Dermis blood vessel endothelial cell (primary cell): ENCODE data around the gene KLF12. TPM values are rescaled to one million over a fixed set of nuclear protein-coding genes. Genes with fewer than 3 reads are reported as not detected.
A peak's percentile ranks its signal among the peaks of the same experiment; 100 is the strongest.

Experiments
- DNase-seq: peaks from one replicate; pipeline ENCODE4 v3.0.0; 2010
- total RNA-seq: library from RNA; depleted of rRNA; stranded (reverse); fragments of >200 nt; gene quantifications from 2 replicates; pipeline ENCODE4 v1.2.3, GENCODE V29; 2014

The KLF12 gene
- total RNA-seq = 4.8 and 11.6 TPM in 2 replicates

DNA sequence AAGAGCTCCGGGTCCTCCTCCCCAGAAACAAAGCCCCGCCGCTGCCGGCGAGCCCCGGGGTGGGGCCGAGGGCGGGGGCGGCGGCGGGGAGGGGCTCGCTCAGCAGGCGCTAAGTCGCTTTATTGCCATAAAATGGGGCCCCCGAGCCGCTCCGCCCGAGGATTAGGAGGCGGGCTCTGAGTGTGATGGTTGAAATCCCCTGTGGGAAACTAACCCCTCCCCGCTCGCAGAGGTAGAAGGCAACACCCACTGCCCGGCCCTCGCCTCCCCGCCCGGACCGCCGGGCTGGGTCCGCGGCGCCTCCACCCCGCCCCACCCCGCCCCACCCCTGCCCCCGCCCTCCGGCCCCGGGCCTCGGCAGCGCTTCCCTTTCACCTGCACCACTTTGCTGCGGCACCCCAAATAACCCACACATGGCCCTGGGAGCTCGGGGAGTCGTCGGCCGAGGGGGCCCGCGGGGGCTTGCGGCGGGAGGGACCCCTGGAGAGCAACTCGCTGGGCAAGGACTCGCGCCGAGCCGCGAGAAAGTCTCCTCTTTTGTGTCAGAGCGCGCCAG, at the start of gene KLF12:
Gene KLF12, minus strand, starts transcription at position 184 of the 556 bp plus-strand sequence.
- peak; percentile 90 for DNase-seq

DNA sequence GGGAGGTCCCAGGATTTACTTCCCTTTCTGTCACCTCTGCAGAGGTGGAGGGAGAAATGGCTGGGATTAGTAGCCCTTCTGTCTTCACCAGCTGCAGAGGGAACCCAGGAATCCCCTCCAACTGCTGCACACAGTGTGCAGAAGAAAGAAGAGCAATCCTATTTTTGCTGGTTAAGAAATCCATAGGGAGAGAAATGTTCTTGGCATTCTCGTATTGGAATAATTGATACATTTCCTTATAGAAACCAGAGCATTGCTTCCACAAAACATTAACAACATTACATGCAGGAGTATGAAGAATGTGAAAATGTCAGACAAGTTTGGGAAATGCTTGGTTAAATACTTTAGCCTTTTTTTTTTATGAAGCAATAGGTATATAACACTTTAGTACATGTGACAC, 48.3 kb upstream of the KLF12 start:
- DNase-seq = no peak

DNA sequence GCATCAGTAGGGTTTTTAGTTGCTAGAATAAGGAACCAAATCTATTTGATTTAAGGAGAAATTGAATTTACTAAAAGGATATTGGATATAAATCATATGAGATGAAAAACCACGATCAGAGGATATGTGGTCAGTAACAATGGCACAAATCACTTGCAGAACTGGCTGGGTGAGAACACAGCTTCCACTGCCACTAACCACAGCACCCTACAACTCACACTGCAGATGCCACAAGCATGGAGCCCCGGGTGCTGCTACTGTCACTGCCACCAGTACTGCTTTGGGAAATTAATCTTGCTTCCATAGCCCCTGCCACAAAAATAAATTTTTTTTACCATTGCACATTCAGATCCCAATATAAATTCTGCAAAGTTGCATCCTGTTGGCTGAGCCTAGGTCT, 40.6 kb upstream of the KLF12 start:
- DNase-seq = no peak

DNA sequence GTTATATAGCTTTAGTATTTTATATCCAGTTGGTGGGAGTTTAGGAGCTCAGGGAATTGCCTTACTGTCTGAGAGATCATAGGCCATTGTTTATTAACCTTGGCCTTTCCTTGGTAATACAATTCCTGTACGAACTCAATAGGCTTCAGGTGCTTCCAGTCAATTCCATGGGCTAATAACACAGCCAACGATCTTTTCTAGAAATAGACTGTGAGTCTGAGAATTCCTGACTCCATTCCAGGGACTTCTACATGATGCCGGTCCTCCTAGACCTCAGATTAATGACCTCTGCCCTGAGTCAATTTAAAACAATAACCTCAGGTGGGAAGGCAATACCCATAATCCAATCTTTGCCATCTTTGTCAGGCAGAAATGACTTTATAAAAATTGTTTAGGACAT, 39.6 kb upstream of the KLF12 start:
- DNase-seq = no peak

DNA sequence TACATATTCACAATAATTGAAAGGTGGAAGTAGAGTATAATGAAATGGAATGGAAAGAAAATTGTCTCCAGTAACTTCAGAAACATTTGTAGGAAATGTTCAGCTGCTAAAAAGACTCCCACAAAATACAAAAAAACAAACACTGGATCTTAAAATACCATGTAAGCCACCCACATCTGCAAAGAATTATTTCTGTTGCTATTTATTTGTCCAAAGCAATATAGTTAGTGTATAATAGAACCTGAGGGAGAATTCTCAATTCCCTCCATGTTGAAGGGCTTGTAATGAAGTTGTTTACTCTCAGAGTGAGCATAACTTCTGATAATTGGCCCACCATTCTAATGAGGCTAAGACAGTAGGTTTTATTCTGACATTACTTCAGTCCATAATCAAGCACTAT, 37.4 kb upstream of the KLF12 start:
- no peak for DNase-seq

DNA sequence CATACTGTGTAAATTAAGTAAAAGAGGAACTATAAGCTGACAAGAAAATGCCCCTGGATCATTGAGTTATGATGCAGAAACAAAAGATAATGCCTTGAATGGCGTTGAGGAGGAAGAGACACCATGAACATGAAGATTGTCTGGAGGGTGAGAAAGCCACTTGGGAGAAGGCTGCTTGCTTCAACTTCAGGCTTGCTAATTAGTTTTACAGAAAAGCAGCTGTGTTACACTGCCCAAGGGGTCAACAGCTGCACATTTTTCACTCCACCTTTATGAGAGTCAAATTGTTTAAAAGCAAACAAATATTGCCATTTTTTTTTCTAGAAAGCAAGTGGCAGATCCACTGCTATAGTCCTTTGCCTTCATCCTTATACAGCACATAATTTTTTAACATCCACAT, 35.5 kb upstream of the KLF12 start:
- no peak for DNase-seq

DNA sequence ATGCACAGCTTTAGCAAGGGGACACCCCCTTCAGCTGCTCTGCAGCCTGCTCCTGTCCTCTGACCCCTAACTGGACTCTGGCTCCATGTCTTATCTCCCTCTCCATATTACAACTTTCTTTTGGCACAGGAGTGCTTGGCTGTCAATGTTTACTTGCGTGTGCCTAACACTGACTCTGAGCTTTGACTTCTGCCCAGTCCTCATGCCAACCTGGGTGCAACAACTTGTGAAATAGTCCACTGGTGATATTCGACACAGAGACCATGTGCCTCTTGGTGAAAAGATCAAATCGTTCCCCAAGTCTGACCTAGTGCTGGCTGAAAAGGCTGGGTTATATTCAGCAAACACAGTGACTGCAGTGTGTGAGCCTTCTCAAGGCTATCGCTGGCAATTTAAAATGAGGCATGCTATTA, 34.1 kb upstream of the KLF12 start:
- DNase-seq = no peak

DNA sequence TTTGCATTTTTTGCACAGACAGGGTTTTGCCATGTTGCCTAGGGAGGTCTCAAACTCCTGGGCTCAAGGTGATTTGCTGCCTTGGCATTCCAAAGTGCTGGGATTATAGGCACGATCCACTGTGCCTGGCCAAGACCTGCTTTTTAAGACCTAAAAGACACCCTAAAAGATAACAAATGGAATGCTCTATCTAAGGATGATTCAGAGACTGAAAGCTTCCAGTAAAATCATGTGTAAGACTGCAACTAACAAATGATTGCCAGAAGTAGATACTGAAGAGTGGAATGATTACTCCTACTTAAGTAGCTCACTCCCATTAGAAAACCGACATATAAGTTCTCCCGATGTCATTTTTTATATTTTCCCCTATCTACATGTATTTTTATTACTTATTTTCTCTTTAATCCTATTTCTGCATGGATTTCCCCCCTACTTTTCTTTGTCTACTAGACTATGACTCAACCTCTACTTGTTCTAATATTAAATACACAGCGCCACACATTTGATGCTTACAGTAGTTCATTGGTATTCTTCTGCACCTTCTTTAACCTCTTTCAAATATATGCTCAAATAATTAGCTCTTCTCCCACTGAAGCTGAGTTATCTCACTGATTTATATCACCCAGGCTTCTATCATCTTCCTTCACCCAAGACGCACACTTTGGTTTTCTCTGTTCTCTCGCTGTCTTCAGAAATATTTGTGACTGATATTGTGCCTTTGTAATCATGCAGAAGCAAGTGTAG, 32.2 kb upstream of the KLF12 start:
- no peak for DNase-seq

DNA sequence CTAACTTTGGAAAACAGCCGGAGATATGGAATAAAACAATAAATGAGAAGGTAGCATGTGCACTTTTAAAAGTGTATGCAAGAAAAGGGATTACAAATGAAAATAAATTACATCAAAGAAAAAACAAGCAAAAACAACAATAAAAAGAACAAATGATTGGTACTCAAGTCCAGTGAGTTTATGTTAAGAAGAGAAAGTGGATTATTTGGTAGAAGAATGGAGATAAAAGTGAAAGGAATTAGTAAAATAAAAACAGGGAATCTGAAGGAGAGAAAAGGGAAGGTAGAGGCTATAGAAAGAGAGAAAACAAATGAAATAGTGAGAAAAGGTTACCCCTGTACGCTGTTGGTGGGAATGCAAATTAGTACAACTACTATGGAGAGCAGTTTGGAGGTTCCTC, 28.6 kb upstream of the KLF12 start:
- no peak for DNase-seq

DNA sequence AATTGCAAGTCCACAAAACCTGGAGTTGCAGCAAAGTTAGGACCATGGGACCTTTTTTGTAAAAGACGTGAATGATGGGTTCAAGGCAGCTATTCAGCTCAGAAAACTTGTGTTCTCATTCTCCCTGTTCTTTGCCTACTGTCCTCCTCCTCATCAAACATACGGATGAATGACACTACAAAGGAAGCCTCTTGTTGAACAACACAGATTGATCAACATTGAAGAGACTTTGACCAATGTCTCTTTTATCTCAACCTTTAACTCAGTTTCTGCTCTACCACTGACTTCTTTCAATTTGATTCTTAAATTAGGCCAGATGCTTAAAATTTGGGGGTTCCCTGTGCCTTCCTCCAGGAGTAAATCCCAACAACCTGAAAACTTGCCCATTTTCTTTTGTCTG, 27.9 kb upstream of the KLF12 start:
- DNase-seq = no peak

DNA sequence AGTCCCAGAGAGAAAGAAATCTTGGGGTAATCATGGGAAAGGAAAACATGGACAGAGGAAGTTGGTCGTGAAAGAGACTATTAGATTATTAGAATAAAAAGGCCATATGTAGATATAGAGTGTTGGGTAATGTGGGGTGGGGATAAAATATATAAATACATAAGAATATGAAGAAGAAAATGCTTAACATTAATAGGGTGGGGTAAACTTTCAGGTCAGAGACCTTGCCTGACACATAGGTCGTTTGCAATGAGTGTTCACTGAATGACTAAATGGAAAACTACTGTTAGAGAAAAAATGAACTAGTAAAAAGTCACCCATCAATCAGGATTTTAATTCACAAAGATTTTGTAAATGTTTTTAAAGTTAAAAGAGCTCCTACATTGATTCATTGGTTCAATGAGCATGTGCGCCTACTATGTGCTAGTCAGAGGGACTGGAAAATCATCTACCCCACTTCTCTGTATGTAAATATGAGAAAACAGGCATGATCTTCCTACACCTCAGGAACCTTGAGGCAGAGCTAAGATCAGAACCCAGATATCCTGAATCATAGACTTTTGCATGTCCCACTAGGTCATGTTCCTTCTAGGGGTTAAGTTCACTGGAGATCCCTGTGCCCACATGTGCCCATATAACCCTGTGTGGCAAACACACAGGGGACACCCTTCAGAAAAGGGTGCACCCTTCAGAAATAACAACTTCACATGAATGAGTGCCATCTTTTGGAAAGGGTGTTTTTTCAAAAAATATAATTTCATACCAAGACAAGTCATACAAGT, 24.6 kb upstream of the KLF12 start:
- no peak for DNase-seq

DNA sequence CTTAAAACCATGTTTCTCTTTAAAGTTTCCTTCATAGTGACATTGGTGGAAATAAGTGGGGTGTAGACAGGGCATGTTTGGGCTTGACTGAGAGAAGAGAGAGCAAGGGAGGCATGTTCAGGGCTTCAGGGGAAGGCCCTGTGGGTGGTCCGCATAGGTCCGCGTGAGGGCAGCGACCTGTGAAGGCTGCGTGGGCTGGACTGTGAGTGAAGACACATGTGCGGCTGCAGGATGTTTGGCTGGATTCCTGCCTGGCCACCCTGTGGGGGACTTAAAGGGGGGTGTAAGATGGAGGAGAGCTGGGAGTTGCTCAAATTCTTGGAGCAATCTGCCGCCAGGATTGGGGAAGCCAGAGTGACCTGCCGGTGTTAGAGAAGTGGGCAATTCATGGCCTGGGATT, 23.8 kb upstream of the KLF12 start:
- no peak for DNase-seq

DNA sequence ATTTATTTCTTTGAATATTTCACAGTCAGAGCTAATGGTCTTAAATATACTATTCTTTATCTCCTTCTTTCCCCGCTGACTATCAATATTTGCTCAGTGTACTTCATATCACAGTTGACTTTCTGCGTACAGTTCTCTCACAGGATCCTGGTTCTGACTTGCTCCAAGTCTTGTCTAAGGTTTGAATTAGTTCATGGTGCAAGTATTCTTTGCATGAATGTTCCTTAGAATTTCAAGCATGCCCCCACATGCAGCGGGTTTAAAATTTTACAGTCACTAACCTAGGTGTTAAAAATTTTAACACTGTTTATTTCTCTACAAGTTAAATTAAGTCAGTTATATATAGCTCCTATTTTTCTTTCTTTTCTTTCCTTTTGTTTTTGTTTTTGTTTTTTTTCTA, 20.8 kb upstream of the KLF12 start:
- no peak for DNase-seq

DNA sequence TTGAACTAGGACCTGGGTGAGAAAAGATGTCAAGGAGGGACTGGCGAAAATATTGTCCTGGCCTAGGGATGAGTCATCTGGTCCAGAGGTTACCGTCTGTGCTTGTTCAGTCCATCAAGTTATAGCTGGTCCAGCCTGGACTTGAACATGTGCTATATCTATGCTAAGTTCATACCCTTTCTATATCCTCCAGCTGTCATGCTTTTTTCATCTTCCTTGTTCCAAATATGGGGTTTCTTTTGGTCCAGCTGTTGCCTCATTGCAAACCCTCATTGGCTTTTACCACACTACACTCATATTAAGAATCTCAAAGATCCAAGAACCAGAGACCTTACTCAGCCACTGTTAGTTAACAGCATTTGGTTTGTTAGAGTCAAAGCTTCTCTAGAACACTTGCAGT, 19.1 kb upstream of the KLF12 start:
- no peak for DNase-seq

DNA sequence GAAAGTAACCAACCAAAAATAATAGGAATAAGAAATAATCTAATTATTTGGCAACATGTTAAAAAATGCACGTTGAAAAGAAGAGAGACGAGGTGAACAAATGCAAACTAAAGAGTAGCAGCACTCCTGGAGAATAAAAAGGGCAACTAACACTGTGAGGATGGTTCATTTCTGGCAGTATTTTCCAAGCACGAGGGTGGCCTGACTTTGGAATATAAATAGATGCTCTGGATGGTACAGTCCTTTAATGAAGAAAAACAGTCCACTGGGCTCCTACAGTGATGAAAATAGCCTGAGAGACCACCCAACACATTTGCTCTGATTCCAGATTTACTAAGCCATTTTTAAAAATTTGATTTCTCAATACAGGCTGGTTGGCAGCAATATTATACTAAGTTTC, 17.7 kb upstream of the KLF12 start:
- no peak for DNase-seq

DNA sequence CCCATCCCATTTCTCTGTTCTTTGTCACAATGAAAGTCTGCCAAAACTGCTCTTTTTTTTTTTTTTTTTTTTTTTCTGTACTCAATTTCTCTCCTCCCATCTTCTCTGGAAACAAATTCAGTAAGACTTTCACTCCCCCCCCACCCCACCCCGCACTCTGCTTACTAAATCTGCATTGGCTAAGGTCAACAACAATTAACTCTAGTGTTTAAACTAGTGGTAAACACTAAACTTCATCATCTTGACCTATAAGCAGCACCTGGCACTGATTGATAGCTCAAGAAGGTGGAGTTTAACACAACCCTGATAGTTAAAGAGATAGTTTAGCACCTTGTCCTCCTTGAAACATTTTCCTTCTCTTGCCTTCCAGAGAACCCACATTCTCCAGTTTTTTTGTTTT, 14.1 kb upstream of the KLF12 start:
- no peak for DNase-seq

DNA sequence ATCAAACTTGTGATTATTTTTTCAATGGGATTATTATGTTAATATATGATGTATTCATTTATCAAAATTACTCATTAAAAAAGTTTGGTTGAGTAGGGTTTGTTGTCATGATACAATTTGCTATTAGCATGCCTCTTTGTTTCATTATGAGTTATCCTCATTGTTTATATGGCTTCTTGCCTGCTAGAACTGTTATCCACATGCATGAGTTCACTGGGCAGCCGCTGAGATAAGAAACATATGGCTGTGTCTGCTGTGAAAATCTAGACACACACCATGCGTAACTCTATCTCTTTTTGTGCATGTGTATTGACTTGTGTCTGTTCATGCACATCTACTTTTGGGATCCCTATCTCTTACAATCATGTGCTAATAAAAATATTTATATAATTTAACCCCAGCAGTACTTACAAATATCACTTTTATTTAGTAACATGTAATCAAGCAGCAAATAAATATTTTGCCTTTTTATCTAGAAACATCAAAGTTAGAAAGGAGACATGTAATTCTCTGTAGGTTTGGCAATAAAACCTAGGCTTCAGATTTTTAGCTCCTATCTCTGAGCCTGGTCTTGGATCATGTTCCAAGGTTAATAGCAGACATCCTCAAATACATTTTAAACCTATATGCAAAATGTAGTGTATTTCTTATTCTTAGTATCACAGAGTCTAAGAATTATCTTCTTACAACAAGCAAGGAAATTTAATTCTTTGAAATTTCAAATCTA, 11.2 kb upstream of the KLF12 start:
- no peak for DNase-seq

DNA sequence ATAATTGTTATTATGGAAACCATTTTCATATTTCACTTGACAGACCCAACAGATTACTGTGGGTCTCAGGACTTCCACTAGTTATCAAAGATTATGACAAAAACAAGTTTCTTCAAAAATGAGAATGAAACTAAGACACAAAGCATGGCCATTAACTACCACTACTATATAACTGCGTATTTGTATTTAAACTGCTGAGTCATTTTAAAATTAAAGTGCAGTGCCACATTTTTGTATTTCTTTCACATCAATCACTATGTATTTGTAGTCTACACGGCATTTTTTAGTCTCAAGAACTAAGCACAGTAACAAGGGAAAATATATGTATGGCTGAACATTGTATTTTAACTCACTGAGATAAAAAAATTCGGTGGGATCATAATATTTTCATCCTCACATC, 10.1 kb upstream of the KLF12 start:
- no peak for DNase-seq

DNA sequence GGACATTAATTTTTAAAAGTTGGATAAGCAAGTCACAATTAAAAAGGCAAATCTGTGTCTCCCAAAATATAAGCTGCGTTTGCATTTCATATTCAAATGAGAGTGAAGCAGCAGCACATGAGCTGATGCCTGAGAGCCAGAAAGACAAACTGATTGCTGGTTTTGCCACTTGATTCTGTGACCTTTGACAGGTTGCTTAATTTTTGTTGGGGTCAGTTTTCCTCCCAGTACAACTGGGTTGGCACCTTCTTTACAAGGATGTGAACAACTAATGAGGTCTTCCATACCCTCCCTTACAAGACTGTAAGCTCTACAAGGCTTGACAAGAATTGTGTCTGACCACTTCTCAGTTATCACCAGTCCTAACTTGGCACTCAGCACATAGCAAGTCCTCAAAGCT, 8.1 kb upstream of the KLF12 start:
- no peak for DNase-seq

DNA sequence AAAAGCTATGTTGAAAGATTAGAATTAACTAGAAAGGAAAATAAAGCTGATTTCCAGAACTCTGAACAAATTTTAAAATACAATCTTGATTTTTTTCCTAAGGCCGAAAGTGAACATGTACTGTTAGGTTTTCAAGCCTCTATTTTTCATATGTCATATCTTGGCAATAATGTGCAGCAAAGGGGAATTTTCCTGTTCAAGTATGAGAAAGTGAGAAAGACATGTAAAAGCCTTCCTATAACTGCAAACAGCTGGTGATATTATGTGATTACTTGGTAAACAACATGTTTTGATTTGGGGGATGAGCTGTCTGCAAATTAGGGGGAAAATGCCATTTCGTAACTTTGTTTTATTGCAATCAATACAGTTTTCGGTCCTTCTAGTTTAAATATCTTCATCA, 4.0 kb upstream of the KLF12 start:
- no peak for DNase-seq

DNA sequence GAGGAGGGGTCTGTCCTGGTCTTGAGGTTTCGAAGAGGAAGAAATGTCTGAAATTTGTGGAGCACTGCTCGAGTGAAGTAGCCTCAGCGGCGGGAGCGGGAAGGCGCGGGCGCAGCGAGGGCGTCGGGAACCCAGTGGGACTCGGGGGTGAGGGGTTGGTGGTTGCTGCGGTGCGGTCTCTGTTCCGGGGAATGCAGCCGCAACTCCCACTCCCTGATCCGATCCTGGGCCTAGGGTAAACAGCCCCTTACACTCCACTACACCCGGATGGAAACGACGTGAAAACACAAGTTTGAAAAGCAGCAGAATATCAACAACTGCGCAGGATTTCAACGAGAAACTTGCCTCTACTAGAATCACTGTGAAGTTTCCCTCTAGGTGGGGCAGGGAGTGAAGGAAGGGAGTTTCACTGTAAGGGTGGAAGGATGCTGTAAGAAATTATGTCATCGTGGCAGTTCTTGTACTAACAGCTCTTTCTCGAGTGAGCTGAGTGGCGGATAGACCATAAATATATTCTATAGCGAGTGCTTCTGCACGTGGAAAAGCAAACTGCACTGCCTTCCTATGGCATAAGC, 2.0 kb upstream of the KLF12 start:
- DNase-seq = peak; percentile 37

DNA sequence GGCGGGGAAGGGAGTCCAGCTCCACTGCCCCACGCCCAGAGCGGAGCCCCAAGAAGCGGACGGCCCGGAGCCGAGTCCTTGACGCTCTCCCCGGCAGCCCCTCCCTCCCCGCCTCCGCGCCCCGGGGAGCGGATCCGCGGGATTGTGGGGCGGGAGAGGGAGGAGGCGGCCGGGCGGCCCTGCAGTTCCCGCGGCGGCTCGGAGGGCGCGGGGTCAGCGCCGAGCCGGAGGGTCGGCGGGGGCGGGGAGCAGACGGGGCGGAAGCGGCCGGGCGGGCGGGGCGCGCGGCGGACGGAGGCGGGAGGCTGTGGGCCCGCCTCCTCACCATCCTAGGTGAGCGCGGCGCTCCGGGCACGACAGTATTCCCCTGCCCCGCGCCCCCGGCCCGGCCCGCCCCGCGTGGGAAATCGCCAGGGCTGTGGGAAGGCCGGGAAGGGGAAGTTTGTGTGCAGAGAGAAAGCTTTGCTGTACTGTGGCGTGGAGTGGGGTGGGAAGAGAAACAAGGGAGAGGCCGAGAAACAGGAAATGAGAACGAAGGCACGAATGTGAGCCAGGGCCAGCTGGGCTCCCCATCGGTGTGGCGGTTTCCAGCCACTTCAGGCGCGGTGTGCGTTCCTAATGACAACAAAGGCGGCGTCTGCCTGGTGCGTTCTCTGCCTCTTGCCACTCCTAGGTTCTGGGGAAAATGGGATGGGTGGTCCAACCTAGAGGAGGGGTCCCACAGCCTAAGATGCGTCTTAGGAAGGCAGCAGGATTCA, 1.3 kb upstream of the KLF12 start:
- DNase-seq = peak; percentile 62
